Pancreas (tissue), 10 donors: ENCODE results near the gene PYROXD2. TPM values are rescaled to one million over a fixed set of nuclear protein-coding genes. Genes with fewer than 3 reads are reported as not detected.

Source experiments
- ATAC-seq, 4 donors: fragments of 200-7000 bp; cut with Tn5 transposase; one replicate each; pipeline versions ENCODE4 v1.8.0 to v1.9.1; 2020; ENCODE audit warnings: mild to moderate bottlenecking in 4 of 4, moderate library complexity in 4 of 4
- DNase-seq, 6 donors: peaks; one replicate each; pipeline ENCODE4 v3.0.0-alpha.2; 2020
- FAIRE-seq: peaks from 2 replicates; lab custom pipeline; 2012; peaks lifted over from hg19 to GRCh38; lab: Jason Lieb, UNC
- H3K27ac ChIP-seq, 4 donors: fragments of 200-600 bp; sonication (generic); 1 replicate in 3 of 4; 2 replicates in 1 of 4; pipeline versions ENCODE4 v1.5.0 to v1.8.0; 2020
- H3K27me3 ChIP-seq, 4 donors: fragments of 200-600 bp; one replicate each; pipeline ENCODE4 v1.8.0; 2021
- H3K36me3 ChIP-seq, 3 donors: fragments of 200-600 bp; sonication (generic) in 1 of 3; one replicate each; pipeline versions ENCODE4 v1.5.0 to v1.8.0; 2020 to 2021
- H3K4me1 ChIP-seq, 3 donors: fragments of 200-600 bp; one replicate each; pipeline ENCODE4 v1.8.0; 2021
- H3K4me3 ChIP-seq, 4 donors: fragments of 200-600 bp; sonication (generic) in 2 of 4; one replicate each; pipeline versions ENCODE4 v1.5.0 to v1.8.0; 2020 to 2021
- H3K9me3 ChIP-seq, 4 donors: fragments of 200-600 bp; one replicate each; pipeline ENCODE4 v1.8.0; 2021
- WGBS, 2 donors: extraction: QIAGEN DNeasy Blood & Tissue Kit; methylation state at CpG; one replicate each; pipeline ENCODE4 v1.1.7; 2013; 5-methylcytosine and 5-hydroxymethylcytosine counted together
- intact Hi-C, 3 donors: fragments of 100-400 bp; cut with DNase I; formaldehyde crosslinking; loops; one replicate each; pipeline versions ENCODE4 v1.11.1 to v1.14.2; 2022
- polyA plus RNA-seq, 2 donors: library from polyadenylated mRNA; stranded (reverse); fragments of 200-250 nt; gene quantifications; one replicate each; pipeline ENCODE4 v1.2.3, GENCODE V29; 2013
- total RNA-seq, 6 donors: library from RNA; stranded (reverse); fragmentation: NEBNext Ultra II Directional in 4 of 6; extraction: Animal tissue kit (Norgen Biotek cat#: 25700) in 4 of 6; gene quantifications; one replicate each; pipeline versions ENCODE4 v1.2.1 to v1.2.4, GENCODE V29; 2021 to 2023
- TF ChIP-seq, protein P1 (sequence below), 4 donors: fragments of 200-600 bp; sonication (generic) in 3 of 4; IDR thresholded peaks; one replicate each; pipeline versions ENCODE4 v1.5.0 to v1.8.0; 2021; ENCODE audit warnings: antibody characterized with exemption in 4 of 4
- donor health status: healthy with polysubstance abuse.
- donor health status: DM: no; HTN: no; CAD: no; lungs with moderate emphysema.
- donor health status: DM: no; HTN: no; CAD: no.
- donor health status: control.
- donor health status: control.
- donor health status: Bipolar disorder and iron deficiency.
- donor health status: DM: yes; HTN: yes; CAD: no.
- donor health status: DM: no; HTN: no; CAD: no.
- donor health status: DM: no; HTN: no; CAD: no.
- donor health status: DM: yes; HTN: yes; CAD: no.

Gene PYROXD2
- total and polyA plus RNA-seq, 8 donors: 1.8 to 15.9 (median 3.9) TPM

DNA sequence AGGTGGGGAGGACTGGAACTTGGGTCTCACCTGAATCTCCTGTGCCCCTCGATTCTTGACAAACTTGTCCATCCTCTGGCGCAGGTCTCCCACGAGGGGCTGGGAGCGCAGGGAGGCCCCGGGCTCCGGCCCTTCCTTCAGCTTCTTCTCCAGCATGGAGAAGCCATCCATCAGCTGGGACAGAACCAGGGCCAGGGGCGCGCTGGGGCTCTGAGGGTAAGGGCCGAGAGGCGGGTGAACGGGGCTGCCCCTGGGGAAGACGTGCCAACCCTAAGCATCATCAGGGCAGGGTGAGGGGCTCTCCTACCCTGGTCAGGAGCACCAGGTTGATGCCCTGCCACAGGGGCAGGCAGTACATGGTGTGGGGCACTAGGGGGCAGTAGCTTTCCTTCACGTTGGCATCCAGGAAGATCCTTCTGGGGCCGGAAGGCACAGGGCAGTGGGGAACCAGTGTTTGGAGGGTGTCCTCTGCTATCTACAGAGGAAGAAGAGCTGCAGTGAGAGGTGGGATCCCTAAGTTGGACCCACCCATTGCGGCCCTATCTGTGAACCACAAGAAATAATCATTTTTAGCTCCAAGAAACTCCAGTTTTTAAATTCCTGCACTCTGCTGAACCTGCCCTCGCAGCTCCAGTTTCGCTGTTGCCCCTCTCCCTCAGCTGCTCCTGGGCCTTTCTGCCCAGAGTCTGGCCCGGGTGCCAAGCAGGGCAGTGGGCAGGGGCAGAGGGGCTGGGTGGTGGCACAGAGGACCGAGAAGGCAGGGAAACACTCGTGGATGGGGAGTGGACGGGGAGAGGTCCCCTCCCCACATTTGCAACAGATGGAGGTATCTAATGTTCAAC is 10.8 kb upstream of the PYROXD2 start:
- Histone ChIP-seq H3K4me1 (no peaks in the 10 kb centered on the region), H3K36me3 (peaks cover 0 to 26% (median 7%) of the 10 kb centered on the region in 3 donors), H3K27ac (no peak overlapping the region), H3K9me3 (no peaks in the 10 kb centered on the region), H3K4me3 (no peak overlapping the region), H3K27me3 (no peaks in the 10 kb centered on the region)
- FAIRE-seq (no peak), ATAC-seq (peak; percentile 69 to 91 (median 79)), DNase-seq (peak in 5 of 6 donors; percentile 25 to 73 (median 61))
- intact Hi-C loops: no loop called here
- TF ChIP-seq, protein P1, sequence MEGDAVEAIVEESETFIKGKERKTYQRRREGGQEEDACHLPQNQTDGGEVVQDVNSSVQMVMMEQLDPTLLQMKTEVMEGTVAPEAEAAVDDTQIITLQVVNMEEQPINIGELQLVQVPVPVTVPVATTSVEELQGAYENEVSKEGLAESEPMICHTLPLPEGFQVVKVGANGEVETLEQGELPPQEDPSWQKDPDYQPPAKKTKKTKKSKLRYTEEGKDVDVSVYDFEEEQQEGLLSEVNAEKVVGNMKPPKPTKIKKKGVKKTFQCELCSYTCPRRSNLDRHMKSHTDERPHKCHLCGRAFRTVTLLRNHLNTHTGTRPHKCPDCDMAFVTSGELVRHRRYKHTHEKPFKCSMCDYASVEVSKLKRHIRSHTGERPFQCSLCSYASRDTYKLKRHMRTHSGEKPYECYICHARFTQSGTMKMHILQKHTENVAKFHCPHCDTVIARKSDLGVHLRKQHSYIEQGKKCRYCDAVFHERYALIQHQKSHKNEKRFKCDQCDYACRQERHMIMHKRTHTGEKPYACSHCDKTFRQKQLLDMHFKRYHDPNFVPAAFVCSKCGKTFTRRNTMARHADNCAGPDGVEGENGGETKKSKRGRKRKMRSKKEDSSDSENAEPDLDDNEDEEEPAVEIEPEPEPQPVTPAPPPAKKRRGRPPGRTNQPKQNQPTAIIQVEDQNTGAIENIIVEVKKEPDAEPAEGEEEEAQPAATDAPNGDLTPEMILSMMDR (IDR thresholded peaks at IDR 0.05): peak; percentile 63 to 68 (median 67)
- WGBS, 2 donors: 80 to 87% methylated on average over 21 of the region's 21 CpGs

DNA sequence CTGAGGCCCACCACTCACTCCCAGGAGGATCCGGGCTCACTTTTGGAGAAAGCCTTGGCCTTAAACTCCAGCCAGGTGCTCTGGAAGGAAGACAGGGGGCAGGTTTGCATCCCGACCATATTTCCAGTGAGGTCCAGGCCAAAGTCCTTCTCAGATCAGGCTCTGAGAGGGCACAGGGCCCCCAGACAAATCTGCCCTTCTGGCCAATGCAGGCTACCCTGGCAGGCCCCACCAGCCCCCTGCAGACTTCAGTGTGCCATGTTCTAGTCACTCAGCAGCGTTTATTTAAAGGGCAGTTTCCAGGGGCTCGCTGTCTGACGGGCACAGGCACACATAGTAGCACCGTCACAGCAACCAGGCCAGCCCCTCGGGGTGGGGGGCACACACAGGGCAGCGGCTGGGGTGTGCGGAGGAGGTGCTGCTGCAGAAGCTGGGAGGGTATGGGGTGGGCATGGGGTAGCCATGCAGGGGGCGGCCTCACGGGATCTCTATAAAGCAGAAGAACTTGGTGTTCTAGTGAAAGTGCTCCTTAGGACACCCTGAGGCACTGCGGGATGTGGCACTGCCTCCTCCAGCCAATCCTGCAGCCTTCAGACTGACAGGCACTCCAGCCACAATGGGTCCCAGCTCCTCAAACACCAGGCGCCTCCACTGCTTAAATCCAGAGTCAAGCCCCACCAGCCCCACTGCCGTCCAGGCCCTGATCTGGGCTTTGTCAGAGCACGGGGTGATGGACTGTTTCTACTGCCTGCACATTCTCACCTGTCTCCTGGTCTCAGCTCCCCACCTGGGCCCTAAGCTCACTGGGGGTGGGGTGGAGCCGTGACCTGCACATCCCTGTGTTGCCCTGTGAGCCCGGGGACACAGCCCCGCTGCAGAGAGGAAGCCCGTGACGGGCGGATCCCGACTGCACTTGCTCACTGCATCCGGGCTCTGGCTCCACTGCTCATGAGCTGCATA is 9.6 kb upstream of the PYROXD2 start:
- peak in 2 of 6 donors; percentile 39 to 48 for DNase-seq
- H3K9me3 ChIP-seq: no peaks in the 10 kb centered on the region
- no peaks in the 10 kb centered on the region for H3K4me1 ChIP-seq
- FAIRE-seq: no peak
- intact Hi-C loops: no loop called here
- H3K27me3 ChIP-seq: no peaks in the 10 kb centered on the region
- no peak overlapping the region for H3K27ac ChIP-seq
- ATAC-seq: no peak
- peaks cover 0 to 17% (median 2%) of the 10 kb centered on the region in 3 donors for H3K36me3 ChIP-seq
- no peak overlapping the region for H3K4me3 ChIP-seq
- TF ChIP-seq, protein P1 (IDR thresholded peaks at IDR 0.05): no peak
- WGBS, 2 donors: 91 to 94% methylated on average over 23 of the region's 23 CpGs

DNA sequence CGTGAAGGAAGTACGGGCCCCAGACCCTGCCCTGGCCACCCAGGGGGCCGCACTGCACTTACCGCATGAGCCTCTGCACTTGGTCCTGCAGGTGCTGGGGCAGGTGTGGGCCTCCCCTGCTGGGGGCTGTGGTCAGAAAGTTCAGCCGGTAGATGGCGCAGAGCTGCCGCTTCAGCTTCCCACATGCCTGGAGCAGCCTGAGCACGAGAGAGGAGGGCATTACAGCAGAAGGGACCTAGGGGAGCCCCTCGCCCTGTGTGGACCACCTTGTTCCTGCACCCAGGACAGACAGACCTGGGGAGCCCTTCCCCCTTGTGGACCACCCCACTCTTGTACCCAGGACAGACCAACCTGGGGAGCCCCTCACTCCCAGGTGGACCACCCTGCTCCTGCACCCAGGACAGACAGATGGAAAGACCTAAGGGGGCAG is 8.7 kb upstream of the PYROXD2 start:
- Histone ChIP-seq H3K9me3 (no peaks in the 10 kb centered on the region), H3K27ac (no peak overlapping the region), H3K27me3 (no peaks in the 10 kb centered on the region), H3K4me1 (no peaks in the 10 kb centered on the region), H3K4me3 (no peak overlapping the region), H3K36me3 (peaks cover 0 to 19% (median 0%) of the 10 kb centered on the region in 3 donors)
- WGBS, 2 donors: 89% methylated on average over 9 of the region's 9 CpGs
- ATAC-seq (no peak), FAIRE-seq (no peak), DNase-seq (peak in 2 of 6 donors; percentile 49 to 60)
- intact Hi-C loops: no loop called here
- TF ChIP-seq, protein P1 (IDR thresholded peaks at IDR 0.05): no peak

DNA sequence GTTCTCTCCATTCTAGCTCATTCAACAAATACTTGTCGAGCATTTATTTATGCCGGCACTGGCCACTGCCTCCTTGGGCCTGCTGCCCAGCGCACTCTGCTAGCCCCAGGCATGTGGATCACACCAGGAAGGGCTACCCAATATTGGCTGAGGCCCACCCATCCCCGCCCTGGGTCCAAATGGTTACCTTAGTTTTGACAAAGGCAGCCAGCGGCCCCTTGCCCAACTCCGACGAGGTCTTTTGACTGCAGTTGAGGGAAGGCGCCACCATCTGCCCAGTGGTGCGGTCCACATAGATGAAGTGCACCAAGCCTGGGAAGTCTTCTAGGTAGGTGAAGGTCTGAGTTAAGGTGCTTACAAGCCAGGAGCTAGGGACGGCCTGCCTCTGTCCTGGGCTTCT is 7.2 kb upstream of the PYROXD2 start:
- FAIRE-seq (no peak), ATAC-seq (no peak), DNase-seq (peak in 1 of 6 donors; percentile 30)
- Histone ChIP-seq H3K4me1 (no peaks in the 10 kb centered on the region), H3K27ac (no peak overlapping the region), H3K36me3 (peaks cover 0 to 25% (median 0%) of the 10 kb centered on the region in 3 donors), H3K9me3 (no peaks in the 10 kb centered on the region), H3K27me3 (no peaks in the 10 kb centered on the region), H3K4me3 (no peak overlapping the region)
- intact Hi-C loops: no loop called here
- 92 to 97% methylated on average over 10 of the region's 10 CpGs for WGBS, 2 donors
- TF ChIP-seq, protein P1 (IDR thresholded peaks at IDR 0.05): no peak
